HEK293 (cell line): ENCODE results near the gene CETP.

Experiments used
- GLI4 ChIP-seq: fragments of 450-650 bp; formaldehyde crosslinking; IDR thresholded peaks from 2 replicates; pipeline ENCODE4 v1.5.1; 2016; ENCODE audit warnings: missing biosample characterization, missing genetic modification characterization
- RBAK ChIP-seq: fragments of 450-650 bp; formaldehyde crosslinking; IDR thresholded peaks from 2 replicates; pipeline ENCODE4 v1.5.1; 2016; ENCODE audit warnings: missing biosample characterization, missing genetic modification characterization
- SCRT1 ChIP-seq: fragments of 450-650 bp; formaldehyde crosslinking; IDR thresholded peaks from 2 replicates; pipeline ENCODE4 v1.5.1; 2016; ENCODE audit warnings: missing biosample characterization, missing genetic modification characterization, borderline replicate concordance
- SCRT2 ChIP-seq: fragments of 450-650 bp; formaldehyde crosslinking; IDR thresholded peaks from 2 replicates; pipeline ENCODE4 v1.5.1; 2016; ENCODE audit warnings: missing biosample characterization, missing genetic modification characterization
- SP3 ChIP-seq: fragments of 450-650 bp; formaldehyde crosslinking; IDR thresholded peaks from 2 replicates; pipeline ENCODE4 v1.5.1; 2016; ENCODE audit warnings: missing biosample characterization, missing genetic modification characterization
- SP7 ChIP-seq: fragments of 450-650 bp; formaldehyde crosslinking; IDR thresholded peaks from 2 replicates; pipeline ENCODE4 v1.5.1; 2016; ENCODE audit warnings: missing biosample characterization, missing genetic modification characterization
- ZFHX2 ChIP-seq: fragments of 450-650 bp; formaldehyde crosslinking; conservative IDR thresholded peaks from 2 replicates; pipeline ENCODE4 v1.5.1; 2016; ENCODE audit warnings: missing biosample characterization, missing genetic modification characterization
- ZIC2 ChIP-seq: fragments of 450-650 bp; formaldehyde crosslinking; IDR thresholded peaks from 2 replicates; pipeline ENCODE4 v1.5.1; 2016; ENCODE audit warnings: missing biosample characterization, missing genetic modification characterization
- ZNF16 ChIP-seq: fragments of 450-650 bp; formaldehyde crosslinking; IDR thresholded peaks from 2 replicates; pipeline ENCODE4 v1.5.1; 2016; ENCODE audit warnings: low read depth, missing biosample characterization, missing genetic modification characterization
- ZNF169 ChIP-seq: fragments of 450-650 bp; formaldehyde crosslinking; IDR thresholded peaks from 2 replicates; pipeline ENCODE4 v1.5.1; 2016; ENCODE audit warnings: missing biosample characterization, missing genetic modification characterization
- ZNF174 ChIP-seq: fragments of 450-650 bp; formaldehyde crosslinking; IDR thresholded peaks from 2 replicates; pipeline ENCODE4 v1.5.0; 2017; ENCODE audit warnings: missing biosample characterization, mild to moderate bottlenecking, missing genetic modification characterization
- ZNF202 ChIP-seq: fragments of 450-650 bp; formaldehyde crosslinking; IDR thresholded peaks from 2 replicates; pipeline ENCODE4 v1.5.1; 2016; ENCODE audit warnings: missing biosample characterization, missing genetic modification characterization, borderline replicate concordance
- ZNF211 ChIP-seq: fragments of 450-650 bp; formaldehyde crosslinking; IDR thresholded peaks from 2 replicates; pipeline ENCODE4 v1.5.1; 2016; ENCODE audit warnings: low read depth, missing biosample characterization, missing genetic modification characterization
- ZNF266 ChIP-seq: fragments of 450-650 bp; formaldehyde crosslinking; IDR thresholded peaks from 2 replicates; pipeline ENCODE4 v1.5.1; 2016; ENCODE audit warnings: missing biosample characterization, missing genetic modification characterization, low read depth
- ZNF274 ChIP-seq, 2 experiments: fragments of 200-500 bp in 1 of 2; fragments of 450-650 bp in 1 of 2; sonication (Bioruptor generic) in 1 of 2; formaldehyde crosslinking in 1 of 2; IDR thresholded peaks; 2 replicates each; pipeline versions ENCODE4 v1.5.1 to v1.6.1; 2014 to 2016; ENCODE audit warnings: borderline replicate concordance in 1 of 2, inconsistent platforms in 1 of 2, low read length in 1 of 2, missing biosample characterization in 1 of 2, missing genetic modification characterization in 1 of 2
- ZNF302 ChIP-seq: fragments of 450-650 bp; formaldehyde crosslinking; IDR thresholded peaks from 2 replicates; pipeline ENCODE4 v1.5.1; 2016; ENCODE audit warnings: missing biosample characterization, missing genetic modification characterization, low read depth
- ZNF341 ChIP-seq: fragments of 450-650 bp; formaldehyde crosslinking; IDR thresholded peaks from 2 replicates; pipeline ENCODE4; 2016; ENCODE audit warnings: low read depth, missing biosample characterization, missing genetic modification characterization
- ZNF549 ChIP-seq: fragments of 450-650 bp; IDR thresholded peaks from 2 replicates; pipeline ENCODE4 v1.5.1; 2018; ENCODE audit warnings: missing biosample characterization, missing genetic modification characterization, mild to moderate bottlenecking, inconsistent platforms, moderate library complexity
- ZNF600 ChIP-seq: fragments of 450-650 bp; formaldehyde crosslinking; IDR thresholded peaks from 2 replicates; pipeline ENCODE4 v1.5.1; 2016; ENCODE audit warnings: missing biosample characterization, missing genetic modification characterization
- ZNF610 ChIP-seq: fragments of 450-650 bp; formaldehyde crosslinking; IDR thresholded peaks from 2 replicates; pipeline ENCODE4 v1.5.1; 2016; ENCODE audit warnings: missing biosample characterization, missing genetic modification characterization, borderline replicate concordance
- ZNF624 ChIP-seq: fragments of 450-650 bp; formaldehyde crosslinking; IDR thresholded peaks from 2 replicates; pipeline ENCODE4 v1.5.1; 2017; ENCODE audit warnings: missing biosample characterization, missing genetic modification characterization
- ZNF76 ChIP-seq: fragments of 450-650 bp; formaldehyde crosslinking; IDR thresholded peaks from 2 replicates; pipeline ENCODE4; 2016; ENCODE audit warnings: low read depth, missing biosample characterization, missing genetic modification characterization, borderline replicate concordance
- ZSCAN16 ChIP-seq: fragments of 450-650 bp; formaldehyde crosslinking; IDR thresholded peaks from 2 replicates; pipeline ENCODE4 v1.5.1; 2016; ENCODE audit warnings: missing biosample characterization, missing genetic modification characterization
- TF ChIP-seq, protein P1 (sequence below): fragments of 450-650 bp; formaldehyde crosslinking; IDR thresholded peaks from 2 replicates; pipeline ENCODE4 v1.5.1; 2016; ENCODE audit warnings: missing biosample characterization, missing genetic modification characterization, low read depth
- TF ChIP-seq, protein P2 (sequence below): fragments of 450-650 bp; formaldehyde crosslinking; IDR thresholded peaks from 2 replicates; pipeline ENCODE4 v1.5.1; 2016; ENCODE audit warnings: missing biosample characterization, missing genetic modification characterization
- TF ChIP-seq, protein P3 (sequence below): fragments of 450-650 bp; formaldehyde crosslinking; IDR thresholded peaks from 2 replicates; pipeline ENCODE4 v1.5.1; 2016; ENCODE audit warnings: missing biosample characterization, missing genetic modification characterization
- TF ChIP-seq, protein P4 (sequence below): fragments of 450-650 bp; formaldehyde crosslinking; IDR thresholded peaks from 2 replicates; pipeline ENCODE4 v1.5.1; 2016; ENCODE audit warnings: missing biosample characterization, missing genetic modification characterization
- TF ChIP-seq, protein P5 (sequence below): fragments of 450-650 bp; formaldehyde crosslinking; IDR thresholded peaks from 2 replicates; pipeline ENCODE4; 2016; ENCODE audit warnings: missing biosample characterization, missing genetic modification characterization
- TF ChIP-seq, protein P6 (sequence below): fragments of 450-650 bp; formaldehyde crosslinking; IDR thresholded peaks from 2 replicates; pipeline ENCODE4 v1.5.1; 2016; ENCODE audit warnings: missing biosample characterization, missing genetic modification characterization

CETP gene

DNA sequence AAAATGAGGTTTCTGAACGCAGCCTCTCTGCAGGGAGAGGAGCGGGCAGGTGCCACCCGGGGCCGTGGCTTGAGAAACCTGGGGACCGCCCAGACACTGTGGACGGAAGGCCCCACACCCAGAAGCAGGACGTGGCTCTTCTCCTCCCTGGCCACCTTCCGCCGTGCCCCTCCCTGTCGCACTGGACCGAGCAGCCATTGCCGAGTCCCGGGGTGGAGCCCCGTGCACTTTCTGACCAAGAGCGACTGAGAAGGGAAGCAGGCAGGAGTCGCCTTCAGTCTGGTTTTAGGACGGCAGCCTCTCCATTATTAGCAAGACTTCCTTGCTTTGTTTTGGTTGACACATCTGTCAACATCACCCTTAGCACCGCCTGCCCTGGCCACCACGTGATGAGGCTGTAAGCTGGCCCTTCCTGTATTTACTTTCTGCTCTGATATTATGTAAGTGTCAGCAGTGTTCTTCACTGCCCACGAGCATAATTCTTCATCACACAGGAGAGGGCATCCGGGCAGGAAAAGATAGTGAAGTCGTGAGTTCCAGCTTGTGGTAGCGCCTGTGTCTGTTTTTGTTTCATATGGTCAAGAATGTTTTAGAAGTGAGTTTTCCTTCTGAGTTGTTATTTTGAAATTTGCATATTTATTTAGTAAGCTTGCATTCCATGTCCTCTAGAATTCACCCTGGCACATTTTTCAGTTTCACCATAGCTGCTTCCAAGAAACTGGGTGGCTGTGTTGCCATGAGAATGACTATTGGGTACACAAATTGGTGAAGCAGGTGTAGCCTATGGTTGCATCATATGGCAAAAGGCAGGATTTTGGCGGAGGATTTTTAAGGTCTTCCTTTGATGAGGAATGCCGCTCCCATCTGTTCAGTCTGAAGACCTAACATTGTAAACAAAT, 28.8 kb upstream of the CETP start (continued):
- TF ChIP-seq ZNF274 (IDR thresholded peaks at IDR 0.05; ENCODE audit: low read length) (no peak), ZNF274 (tag by site-specific recombination; IDR thresholded peaks at IDR 0.05; ENCODE audit: borderline replicate concordance) (no peak), ZNF341 (tag by site-specific recombination) (peak; percentile 85), ZNF549 (tag by site-specific recombination) (no peak), ZNF169 (tag by site-specific recombination) (no peak), ZNF600 (tag by site-specific recombination) (no peak), ZNF624 (tag by site-specific recombination) (no peak), RBAK (no peak), ZNF610 (no peak), GLI4 (tag by site-specific recombination) (no peak), ZNF266 (tag by site-specific recombination) (no peak), SP3 (tag by site-specific recombination) (no peak; the same call in 1 of the 2 replicates), ZNF302 (no peak), SCRT1 (tag by site-specific recombination) (no peak), ZNF211 (tag by site-specific recombination) (no peak), ZFHX2 (no peak), SP7 (tag by site-specific recombination) (no peak), SCRT2 (tag by site-specific recombination) (no peak), ZNF16 (tag by site-specific recombination) (no peak), ZNF174 (no peak), ZSCAN16 (tag by site-specific recombination) (no peak), ZNF202 (tag by site-specific recombination) (no peak), ZNF76 (tag by site-specific recombination) (no peak), ZIC2 (tag by site-specific recombination) (no peak)
- TF ChIP-seq, protein P1, sequence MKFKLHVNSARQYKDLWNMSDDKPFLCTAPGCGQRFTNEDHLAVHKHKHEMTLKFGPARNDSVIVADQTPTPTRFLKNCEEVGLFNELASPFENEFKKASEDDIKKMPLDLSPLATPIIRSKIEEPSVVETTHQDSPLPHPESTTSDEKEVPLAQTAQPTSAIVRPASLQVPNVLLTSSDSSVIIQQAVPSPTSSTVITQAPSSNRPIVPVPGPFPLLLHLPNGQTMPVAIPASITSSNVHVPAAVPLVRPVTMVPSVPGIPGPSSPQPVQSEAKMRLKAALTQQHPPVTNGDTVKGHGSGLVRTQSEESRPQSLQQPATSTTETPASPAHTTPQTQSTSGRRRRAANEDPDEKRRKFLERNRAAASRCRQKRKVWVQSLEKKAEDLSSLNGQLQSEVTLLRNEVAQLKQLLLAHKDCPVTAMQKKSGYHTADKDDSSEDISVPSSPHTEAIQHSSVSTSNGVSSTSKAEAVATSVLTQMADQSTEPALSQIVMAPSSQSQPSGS (tag by site-specific recombination) = no peak
- TF ChIP-seq, protein P2, sequence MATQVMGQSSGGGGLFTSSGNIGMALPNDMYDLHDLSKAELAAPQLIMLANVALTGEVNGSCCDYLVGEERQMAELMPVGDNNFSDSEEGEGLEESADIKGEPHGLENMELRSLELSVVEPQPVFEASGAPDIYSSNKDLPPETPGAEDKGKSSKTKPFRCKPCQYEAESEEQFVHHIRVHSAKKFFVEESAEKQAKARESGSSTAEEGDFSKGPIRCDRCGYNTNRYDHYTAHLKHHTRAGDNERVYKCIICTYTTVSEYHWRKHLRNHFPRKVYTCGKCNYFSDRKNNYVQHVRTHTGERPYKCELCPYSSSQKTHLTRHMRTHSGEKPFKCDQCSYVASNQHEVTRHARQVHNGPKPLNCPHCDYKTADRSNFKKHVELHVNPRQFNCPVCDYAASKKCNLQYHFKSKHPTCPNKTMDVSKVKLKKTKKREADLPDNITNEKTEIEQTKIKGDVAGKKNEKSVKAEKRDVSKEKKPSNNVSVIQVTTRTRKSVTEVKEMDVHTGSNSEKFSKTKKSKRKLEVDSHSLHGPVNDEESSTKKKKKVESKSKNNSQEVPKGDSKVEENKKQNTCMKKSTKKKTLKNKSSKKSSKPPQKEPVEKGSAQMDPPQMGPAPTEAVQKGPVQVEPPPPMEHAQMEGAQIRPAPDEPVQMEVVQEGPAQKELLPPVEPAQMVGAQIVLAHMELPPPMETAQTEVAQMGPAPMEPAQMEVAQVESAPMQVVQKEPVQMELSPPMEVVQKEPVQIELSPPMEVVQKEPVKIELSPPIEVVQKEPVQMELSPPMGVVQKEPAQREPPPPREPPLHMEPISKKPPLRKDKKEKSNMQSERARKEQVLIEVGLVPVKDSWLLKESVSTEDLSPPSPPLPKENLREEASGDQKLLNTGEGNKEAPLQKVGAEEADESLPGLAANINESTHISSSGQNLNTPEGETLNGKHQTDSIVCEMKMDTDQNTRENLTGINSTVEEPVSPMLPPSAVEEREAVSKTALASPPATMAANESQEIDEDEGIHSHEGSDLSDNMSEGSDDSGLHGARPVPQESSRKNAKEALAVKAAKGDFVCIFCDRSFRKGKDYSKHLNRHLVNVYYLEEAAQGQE = no peak; the same call in 1 of the 2 replicates
- TF ChIP-seq, protein P3, sequence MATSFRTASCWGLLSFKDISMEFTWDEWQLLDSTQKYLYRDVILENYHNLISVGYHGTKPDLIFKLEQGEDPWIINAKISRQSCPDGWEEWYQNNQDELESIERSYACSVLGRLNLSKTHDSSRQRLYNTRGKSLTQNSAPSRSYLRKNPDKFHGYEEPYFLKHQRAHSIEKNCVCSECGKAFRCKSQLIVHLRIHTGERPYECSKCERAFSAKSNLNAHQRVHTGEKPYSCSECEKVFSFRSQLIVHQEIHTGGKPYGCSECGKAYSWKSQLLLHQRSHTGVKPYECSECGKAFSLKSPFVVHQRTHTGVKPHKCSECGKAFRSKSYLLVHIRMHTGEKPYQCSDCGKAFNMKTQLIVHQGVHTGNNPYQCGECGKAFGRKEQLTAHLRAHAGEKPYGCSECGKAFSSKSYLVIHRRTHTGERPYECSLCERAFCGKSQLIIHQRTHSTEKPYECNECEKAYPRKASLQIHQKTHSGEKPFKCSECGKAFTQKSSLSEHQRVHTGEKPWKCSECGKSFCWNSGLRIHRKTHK (tag by site-specific recombination) = no peak
- TF ChIP-seq, protein P4, sequence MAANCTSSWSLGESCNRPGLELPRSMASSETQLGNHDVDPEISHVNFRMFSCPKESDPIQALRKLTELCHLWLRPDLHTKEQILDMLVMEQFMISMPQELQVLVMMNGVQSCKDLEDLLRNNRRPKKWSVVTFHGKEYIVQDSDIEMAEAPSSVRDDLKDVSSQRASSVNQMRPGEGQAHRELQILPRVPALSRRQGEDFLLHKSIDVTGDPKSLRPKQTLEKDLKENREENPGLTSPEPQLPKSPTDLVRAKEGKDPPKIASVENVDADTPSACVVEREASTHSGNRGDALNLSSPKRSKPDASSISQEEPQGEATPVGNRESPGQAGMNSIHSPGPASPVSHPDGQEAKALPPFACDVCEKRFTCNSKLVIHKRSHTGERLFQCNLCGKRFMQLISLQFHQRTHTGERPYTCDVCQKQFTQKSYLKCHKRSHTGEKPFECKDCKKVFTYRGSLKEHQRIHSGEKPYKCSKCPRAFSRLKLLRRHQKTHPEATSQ = no peak
- TF ChIP-seq, protein P5, sequence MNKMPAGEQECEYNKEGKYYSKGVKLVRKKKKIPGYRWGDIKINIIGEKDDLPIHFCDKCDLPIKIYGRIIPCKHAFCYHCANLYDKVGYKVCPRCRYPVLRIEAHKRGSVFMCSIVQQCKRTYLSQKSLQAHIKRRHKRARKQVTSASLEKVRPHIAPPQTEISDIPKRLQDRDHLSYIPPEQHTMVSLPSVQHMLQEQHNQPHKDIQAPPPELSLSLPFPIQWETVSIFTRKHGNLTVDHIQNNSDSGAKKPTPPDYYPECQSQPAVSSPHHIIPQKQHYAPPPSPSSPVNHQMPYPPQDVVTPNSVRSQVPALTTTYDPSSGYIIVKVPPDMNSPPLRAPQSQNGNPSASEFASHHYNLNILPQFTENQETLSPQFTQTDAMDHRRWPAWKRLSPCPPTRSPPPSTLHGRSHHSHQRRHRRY (tag by site-specific recombination) = 0 out of 2 replicates have a peak, but pooled peaks have one; percentile 30
- TF ChIP-seq, protein P6, sequence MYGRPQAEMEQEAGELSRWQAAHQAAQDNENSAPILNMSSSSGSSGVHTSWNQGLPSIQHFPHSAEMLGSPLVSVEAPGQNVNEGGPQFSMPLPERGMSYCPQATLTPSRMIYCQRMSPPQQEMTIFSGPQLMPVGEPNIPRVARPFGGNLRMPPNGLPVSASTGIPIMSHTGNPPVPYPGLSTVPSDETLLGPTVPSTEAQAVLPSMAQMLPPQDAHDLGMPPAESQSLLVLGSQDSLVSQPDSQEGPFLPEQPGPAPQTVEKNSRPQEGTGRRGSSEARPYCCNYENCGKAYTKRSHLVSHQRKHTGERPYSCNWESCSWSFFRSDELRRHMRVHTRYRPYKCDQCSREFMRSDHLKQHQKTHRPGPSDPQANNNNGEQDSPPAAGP (tag by site-specific recombination) = 0 out of 2 replicates have a peak, but pooled peaks have one; percentile 24
